ENCODE measurements around the gene HPGDS.
"Not testable (repeated sequence)": the region's sequence is repeated elsewhere in the genome, so short reads cannot be mapped to it uniquely, and the experiment has no call there.

The HPGDS gene

DNA sequence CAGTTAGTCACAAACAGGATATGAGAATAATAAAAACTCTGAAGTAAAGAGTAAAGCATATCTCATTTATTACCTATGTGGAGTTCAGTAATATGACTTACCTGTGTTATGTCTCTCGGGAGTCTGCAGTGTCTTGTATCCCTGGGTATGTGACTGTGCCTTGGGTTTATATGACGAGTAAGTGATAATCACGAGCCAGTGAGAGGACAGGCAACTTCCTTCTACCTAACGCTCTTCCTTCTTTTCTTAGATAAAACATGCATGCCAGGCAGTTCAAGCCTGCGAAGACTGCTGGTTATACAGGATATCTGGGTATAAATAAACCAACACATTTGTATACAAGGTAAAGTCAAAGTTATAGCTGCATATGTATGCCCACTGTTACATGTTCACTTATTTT, at the start of gene HPGDS:
HPGDS (minus strand) TSS at position 143 of the 400 bp plus-strand sequence. CDS start 8,207 bp downstream, outside the sequence.
- DNase-seq (ENCODE audit: low read depth in 2 of 2): no peak

DNA sequence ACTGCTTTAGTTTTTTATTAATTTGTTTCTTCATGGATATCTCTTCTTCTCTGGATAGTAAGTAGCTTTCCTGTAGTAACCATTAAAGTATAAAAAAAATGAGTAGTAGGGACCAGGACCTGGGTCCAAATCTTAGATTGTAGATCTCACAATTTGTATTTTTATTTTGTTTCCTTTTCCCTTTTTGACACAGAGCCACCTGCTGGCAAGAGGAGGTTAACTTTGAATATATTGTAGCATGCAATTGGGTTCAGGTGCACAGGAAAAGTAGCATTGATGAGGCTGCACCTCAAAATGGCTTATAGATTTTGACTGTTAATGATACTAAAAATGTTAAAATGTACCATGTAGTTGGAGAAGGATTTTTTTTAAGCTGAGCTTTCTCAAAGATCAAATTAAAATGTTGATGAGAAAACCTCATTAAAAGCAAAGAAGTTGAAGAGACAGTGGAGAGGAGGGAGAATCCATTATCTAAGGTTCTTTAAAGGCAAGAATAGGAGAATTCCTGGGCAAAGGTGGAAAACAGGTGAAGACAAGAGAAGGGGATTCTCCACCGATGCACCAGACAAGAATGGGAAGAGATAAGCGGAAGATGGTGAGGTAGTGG, 48.3 kb upstream of the HPGDS start:
- no peak for DNase-seq (ENCODE audit: low read depth in 2 of 2)

DNA sequence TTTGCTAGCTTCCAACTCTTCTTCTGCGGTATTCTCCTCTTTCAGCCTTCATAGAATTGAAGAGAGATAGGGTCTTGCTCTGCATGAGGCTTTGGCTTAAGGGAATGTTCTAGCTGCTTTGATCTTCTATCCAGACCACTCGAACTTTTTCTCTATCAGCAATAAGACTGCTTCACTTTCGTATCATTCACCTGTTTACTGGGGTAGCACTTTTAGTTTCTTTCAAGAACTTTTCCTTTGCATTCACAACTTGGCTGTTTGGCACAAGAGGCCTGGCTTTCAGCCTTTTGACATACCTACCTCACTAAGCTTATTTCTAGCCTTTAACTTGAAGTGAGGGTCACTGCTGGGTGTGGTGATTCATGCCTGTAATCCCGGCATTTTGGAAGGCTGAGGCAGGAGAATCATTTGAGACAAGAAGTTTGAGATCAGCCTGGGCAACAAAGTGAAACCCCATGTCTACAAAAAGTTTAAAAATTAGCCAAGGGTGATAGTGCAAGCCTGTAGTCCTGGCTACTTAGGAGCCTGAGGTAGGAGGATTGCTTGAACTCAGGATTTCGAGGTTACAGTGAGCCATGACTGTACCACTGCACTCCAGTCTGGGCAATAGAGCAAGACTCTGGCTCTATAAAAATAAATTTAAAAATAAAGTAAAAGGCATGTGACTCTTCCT, 47.1 kb upstream of the HPGDS start:
- DNase-seq (ENCODE audit: low read depth in 2 of 2): no peak

DNA sequence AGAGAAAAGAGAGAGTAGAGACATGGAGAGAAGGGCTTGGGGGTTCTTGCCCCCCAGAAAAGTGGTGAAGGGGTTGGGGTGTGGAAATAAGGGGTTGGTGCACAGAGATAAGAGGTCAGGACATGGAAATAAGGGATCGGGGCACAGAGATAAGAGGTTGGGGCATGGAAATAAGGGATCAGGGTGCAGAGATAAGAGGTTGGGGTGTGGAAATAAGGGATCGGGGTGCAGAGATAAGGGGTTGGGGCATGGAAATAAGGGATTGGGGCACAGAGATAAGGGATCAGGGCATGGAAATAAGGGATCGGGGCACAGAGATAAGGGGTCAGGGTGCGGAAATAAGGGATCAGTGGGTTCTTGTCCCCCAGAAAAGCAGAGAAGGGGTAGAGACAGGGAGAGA, 45.3 kb upstream of the HPGDS start:
- not testable (repeated sequence) for DNase-seq (ENCODE audit: low read depth in 2 of 2)

DNA sequence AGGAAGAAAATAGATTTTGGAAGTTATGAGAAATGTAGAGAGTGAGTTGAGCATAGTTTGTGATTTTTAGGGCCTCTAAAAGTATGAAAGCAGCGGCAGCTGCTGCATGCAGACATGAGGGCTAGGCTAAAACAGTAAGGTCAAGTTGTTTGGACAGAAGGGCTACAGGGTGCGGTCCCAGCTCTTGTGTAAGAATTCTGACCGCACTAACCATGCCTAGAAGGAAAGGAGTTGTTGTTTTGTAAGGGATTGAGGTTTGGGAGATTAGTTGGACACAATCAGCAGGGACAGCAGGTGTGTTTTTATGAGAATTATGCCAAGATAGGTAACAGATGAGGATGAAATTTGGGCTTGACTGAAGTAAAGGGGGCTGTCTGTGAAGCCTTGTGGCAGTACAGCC, 42.8 kb upstream of the HPGDS start:
- DNase-seq (ENCODE audit: low read depth in 2 of 2): not testable (repeated sequence)

GRCh38 chr4:94382891-94383290, 40.3 kb upstream of the HPGDS start:
- not testable (repeated sequence) for DNase-seq (ENCODE audit: low read depth in 2 of 2)

GRCh38 chr4:94378047-94378446, 35.4 kb upstream of the HPGDS start:
- no peak for DNase-seq (ENCODE audit: low read depth in 2 of 2)

- no peak for DNase-seq (ENCODE audit: low read depth in 2 of 2)
Measured at GRCh38 chr4:94377294-94377693, 34.7 kb upstream of the HPGDS start.

GRCh38 chr4:94375364-94375763, 32.7 kb upstream of the HPGDS start:
- no peak for DNase-seq (ENCODE audit: low read depth in 2 of 2)

DNA sequence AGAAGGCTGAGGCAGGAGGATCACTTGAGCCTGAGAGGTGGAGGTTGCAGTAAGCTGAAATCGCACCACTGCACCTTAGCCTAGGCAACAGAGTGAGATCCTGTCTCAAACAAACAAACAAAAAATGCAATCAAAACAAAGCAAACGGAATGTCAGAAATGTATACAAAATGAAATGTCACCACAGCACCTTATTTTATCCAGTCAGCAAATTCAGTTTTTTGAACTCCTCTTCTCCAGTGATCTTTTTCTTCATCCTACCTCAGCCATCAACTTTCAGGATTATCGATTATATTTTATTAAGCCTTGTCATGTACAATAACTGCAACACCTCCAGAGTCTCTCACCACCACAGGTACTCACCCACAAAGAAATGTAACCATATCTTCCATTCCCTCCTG, 31.1 kb upstream of the HPGDS start:
- DNase-seq (ENCODE audit: low read depth in 2 of 2): no peak

GRCh38 chr4:94372991-94373390, 30.4 kb upstream of the HPGDS start:
- DNase-seq (ENCODE audit: low read depth in 2 of 2): no peak

DNA sequence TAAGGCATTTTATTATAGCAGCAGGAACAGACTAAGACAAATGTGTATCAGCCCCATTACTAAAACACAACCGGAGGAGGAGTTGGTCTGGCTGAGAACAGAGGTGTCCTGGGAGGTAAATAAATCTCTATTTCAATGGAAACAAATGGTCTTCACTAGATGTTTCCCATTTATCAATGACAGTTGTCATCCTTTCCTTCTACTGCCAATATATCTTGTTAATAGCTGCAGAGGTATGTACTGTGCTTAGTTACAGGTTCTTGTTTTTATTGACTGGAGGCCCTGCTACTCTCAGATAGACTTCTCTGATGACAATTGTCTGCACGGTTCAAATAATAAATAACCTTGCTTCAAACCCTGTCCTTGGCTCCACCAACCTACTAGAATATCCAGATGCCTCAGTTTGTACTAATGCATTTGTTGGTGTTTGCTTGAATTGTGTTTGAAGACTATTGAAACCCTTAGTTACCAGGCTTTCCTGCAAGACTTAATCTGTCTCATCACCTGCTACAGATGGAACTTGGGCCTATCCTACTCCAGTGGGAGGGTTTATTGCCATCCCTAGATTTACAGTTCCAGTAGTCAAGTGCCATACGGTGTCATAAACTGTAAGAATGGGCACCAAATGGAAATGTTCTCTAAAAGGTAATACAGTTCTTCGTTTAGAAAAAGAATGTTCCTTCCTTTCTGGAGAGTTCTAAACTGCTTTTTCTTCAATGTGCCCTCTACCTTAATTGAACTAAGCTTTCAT, 29.8 kb upstream of the HPGDS start:
- DNase-seq (ENCODE audit: low read depth in 2 of 2): no peak

GRCh38 chr4:94371290-94371689, 28.7 kb upstream of the HPGDS start:
- DNase-seq (ENCODE audit: low read depth in 2 of 2): no peak

GRCh38 chr4:94370533-94371254, 28.1 kb upstream of the HPGDS start:
- DNase-seq (ENCODE audit: low read depth in 2 of 2): no peak

- no peak for DNase-seq (ENCODE audit: low read depth in 2 of 2)
Measured at GRCh38 chr4:94369046-94369445, 26.4 kb upstream of the HPGDS start.

DNA sequence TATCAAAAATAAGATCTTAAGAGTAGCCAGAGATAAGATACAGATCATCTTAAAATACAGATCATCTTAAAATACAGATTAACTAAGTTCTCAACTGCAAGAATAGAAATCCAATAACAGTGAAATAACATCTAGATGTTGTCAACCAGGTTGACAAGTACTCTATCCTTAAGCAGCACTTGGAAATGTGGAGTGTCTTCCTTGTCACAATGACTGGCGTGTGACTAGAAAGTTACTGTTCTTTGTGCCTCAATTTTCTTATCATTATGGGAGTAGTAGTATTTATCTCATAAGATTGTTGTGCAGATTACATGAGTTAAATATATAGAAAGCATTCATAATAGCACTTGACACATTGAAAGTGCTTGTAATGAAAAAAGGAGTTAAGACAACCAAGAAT, 25.8 kb upstream of the HPGDS start:
- no peak for DNase-seq (ENCODE audit: low read depth in 2 of 2)

GRCh38 chr4:94365304-94365703, 22.7 kb upstream of the HPGDS start:
- no peak for DNase-seq (ENCODE audit: low read depth in 2 of 2)

DNA sequence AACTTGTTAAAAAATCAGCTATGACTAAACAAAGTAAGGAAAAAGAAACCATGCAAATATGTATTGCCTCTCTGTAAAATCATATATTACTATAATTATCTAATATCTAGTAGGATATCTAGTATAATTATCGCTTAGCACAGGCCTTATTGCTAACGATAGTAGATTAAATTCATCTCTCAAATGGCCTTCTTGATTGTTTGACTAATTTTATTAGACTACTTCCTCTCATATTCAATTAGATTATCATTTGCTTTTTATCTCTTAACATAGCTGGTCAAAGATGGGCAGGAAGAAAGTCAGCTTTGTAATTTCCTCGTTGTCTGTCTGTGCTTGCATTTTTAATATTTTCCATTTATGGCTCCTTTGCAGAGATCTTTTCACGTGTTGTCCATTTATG, 21.9 kb upstream of the HPGDS start:
- DNase-seq (ENCODE audit: low read depth in 2 of 2): no peak

GRCh38 chr4:94363136-94363655, 20.6 kb upstream of the HPGDS start:
- no peak for DNase-seq (ENCODE audit: low read depth in 2 of 2)

DNA sequence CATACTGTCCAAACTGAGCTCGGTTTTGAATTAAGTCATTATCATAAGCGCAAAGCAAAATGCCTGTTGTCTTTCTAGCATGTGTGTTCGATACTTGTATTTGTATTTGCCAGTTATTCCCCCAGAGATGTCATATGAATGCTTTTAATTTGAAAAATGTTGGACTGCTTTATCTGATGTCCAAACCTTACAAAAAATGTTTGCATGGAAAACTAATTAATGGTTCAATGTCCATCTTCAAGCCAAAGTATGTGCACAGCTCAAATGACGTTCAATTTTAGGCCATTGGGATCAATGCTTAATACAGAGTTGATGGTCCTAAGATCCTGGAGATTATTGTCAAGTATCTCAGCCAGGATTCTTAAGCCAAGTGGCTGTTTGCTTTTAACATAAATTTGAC, 17.2 kb upstream of the HPGDS start:
- no peak for DNase-seq (ENCODE audit: low read depth in 2 of 2)

DNA sequence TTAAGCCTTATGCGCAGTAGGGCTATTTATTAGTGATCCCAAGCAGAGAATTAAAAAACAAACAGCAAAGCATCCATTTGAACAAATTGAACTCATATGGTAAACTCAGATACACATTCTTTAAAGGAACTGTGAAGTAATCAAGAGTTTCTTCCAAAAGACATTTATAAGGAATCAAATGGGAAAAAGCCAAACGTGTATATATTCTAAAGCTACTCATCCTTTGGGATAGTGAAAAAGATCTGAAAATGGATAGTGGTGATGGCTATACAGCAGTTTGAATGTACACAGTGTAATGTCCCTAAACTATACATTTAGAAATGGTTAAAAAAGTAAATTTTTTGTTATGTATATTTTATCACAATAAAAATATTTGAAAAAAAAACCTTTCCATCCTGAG, 16.6 kb upstream of the HPGDS start:
- DNase-seq (ENCODE audit: low read depth in 2 of 2): no peak

DNA sequence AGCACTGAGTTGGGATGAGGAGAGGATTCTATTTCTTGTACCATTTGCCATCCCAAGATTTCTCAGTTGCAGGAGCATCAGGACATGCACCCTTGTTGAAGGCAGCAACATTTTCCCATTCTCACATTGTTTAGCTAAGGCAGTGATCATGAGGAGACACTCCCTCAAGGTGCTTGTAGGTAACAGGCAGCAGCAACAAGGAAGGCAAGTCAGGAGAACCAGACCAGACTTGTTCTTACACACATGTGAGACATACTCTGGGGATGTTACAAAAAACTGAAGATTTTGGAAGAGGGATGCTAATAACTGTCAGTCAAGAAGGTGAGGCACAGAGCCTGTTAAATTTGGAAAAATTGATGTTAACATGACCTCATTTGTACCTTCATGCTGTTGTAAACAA, 15.5 kb upstream of the HPGDS start:
- no peak for DNase-seq (ENCODE audit: low read depth in 2 of 2)
